IMR-90 (cell line): ENCODE results near the gene ZNF57.

Experiments used
- CTCF ChIP-seq: conservative IDR thresholded peaks from 2 replicates; pipeline ENCODE4 v1.5.1; 2012; ENCODE audit warnings: mild to moderate bottlenecking, low read depth, low read length, improper control_type of control experiment
- FOS ChIP-seq: fragments of 150-350 bp; IDR thresholded peaks from 2 replicates; pipeline ENCODE4 v1.6.1; 2016; ENCODE audit warnings: low read depth, low read length
- MXI1 ChIP-seq: IDR thresholded peaks from 2 replicates; pipeline ENCODE4 v1.6.1; 2012; ENCODE audit warnings: low read depth, mild to moderate bottlenecking, low read length, moderate library complexity, borderline replicate concordance
- POLR2A ChIP-seq: IDR thresholded peaks from 2 replicates; pipeline ENCODE4 v1.6.1; 2012; ENCODE audit warnings: mild to moderate bottlenecking, low read depth, low read length
- RAD21 ChIP-seq: IDR thresholded peaks from 2 replicates; pipeline ENCODE4 v1.6.1; 2012; ENCODE audit warnings: low read length, improper control_type of control experiment
- SMC3 ChIP-seq: fragments of 150-350 bp; IDR thresholded peaks from 2 replicates; pipeline ENCODE4 v1.6.1; 2016; ENCODE audit warnings: low read depth, mild to moderate bottlenecking, antibody characterized with exemption, low read length, moderate library complexity
- TF ChIP-seq, protein P1 (sequence below): fragments of 150-350 bp; IDR thresholded peaks from 2 replicates; pipeline ENCODE4 v1.6.1; 2016; ENCODE audit warnings: low read depth, mild to moderate bottlenecking, low read length, moderate library complexity, borderline replicate concordance

- TF ChIP-seq CTCF: no peak
- no peak for TF ChIP-seq MXI1
- no peak for TF ChIP-seq FOS
- no peak for TF ChIP-seq RAD21
- no peak for TF ChIP-seq POLR2A
- TF ChIP-seq, protein P1, sequence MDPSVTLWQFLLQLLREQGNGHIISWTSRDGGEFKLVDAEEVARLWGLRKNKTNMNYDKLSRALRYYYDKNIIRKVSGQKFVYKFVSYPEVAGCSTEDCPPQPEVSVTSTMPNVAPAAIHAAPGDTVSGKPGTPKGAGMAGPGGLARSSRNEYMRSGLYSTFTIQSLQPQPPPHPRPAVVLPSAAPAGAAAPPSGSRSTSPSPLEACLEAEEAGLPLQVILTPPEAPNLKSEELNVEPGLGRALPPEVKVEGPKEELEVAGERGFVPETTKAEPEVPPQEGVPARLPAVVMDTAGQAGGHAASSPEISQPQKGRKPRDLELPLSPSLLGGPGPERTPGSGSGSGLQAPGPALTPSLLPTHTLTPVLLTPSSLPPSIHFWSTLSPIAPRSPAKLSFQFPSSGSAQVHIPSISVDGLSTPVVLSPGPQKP: no peak
- no peak for TF ChIP-seq SMC3
Measured at GRCh38 chr19:2927032-2927430, 26.3 kb downstream of the ZNF57 start.
